Endothelial cell of umbilical vein (primary cell): Measurements from ENCODE around the gene TWIST1. TPM values are rescaled to one million over a fixed set of nuclear protein-coding genes. Genes with fewer than 3 reads are reported as not detected.

Experiments used
- BruUV-seq: library from RNA; stranded (reverse); fragments of 400-500 nt; replicated peaks from 2 replicates; lab custom pipeline; 2021; lab: Mats Ljungman, UMichigan
- CTCF ChIA-PET: fragments of 300-600, 350-600 bp; sonication (Branson Sonifier 250); formaldehyde crosslinking; loops from one replicate; lab custom pipeline; 2021; ENCODE audit warnings: antibody characterized with exemption, inconsistent platforms; lab: Charles Lee
- POLR2A ChIA-PET: fragments of 300-600, 350-600 bp; sonication (Branson Sonifier 250); formaldehyde crosslinking; loops from one replicate; lab custom pipeline; 2021; ENCODE audit warnings: antibody characterized with exemption, inconsistent platforms; lab: Charles Lee
- DNase-seq: peaks from one replicate; pipeline ENCODE4 v3.0.0-alpha.2; 2011; ENCODE audit warnings: low read depth, low spot score
- FAIRE-seq: peaks from 2 replicates; lab custom pipeline; 2011; peaks lifted over from hg19 to GRCh38; lab: Jason Lieb, UNC
- H2AFZ ChIP-seq: 2 replicates; pipeline ENCODE4 v1.6.0; 2012; ENCODE audit warnings: low read depth, low read length, control low read depth, inconsistent platforms
- H3K27ac ChIP-seq: 2 replicates; pipeline ENCODE4 v1.5.1; 2011; ENCODE audit warnings: low read depth, mild to moderate bottlenecking, control low read depth, low read length, moderate library complexity; ENCODE audit not compliant: insufficient read depth
- H3K27me3 ChIP-seq, 2 experiments: 2 replicates each; pipeline versions ENCODE4 v1.6.0 to v1.6.1; 2011; ENCODE audit warnings: low read length in 2 of 2, mixed read lengths in 1 of 2; ENCODE audit not compliant: control insufficient read depth in 2 of 2, insufficient read depth in 2 of 2
- H3K36me3 ChIP-seq, 2 experiments: 2 replicates in 1 of 2; 3 replicates in 1 of 2; pipeline ENCODE4 v1.5.1; 2011; ENCODE audit warnings: low read length in 2 of 2, mild to moderate bottlenecking in 1 of 2, moderate library complexity in 1 of 2; ENCODE audit not compliant: control insufficient read depth in 2 of 2, insufficient read depth in 2 of 2; ENCODE audit errors: extremely low read depth in 1 of 2
- H3K4me1 ChIP-seq: 3 replicates; pipeline ENCODE4 v1.5.1; 2011; ENCODE audit warnings: mild to moderate bottlenecking, low read length; ENCODE audit not compliant: control insufficient read depth, insufficient read depth; ENCODE audit errors: extremely low read depth
- H3K4me2 ChIP-seq: 2 replicates; pipeline ENCODE4 v1.6.1; 2011; ENCODE audit warnings: low read length, control low read depth, mixed read lengths; ENCODE audit not compliant: insufficient read depth
- H3K4me3 ChIP-seq, 3 experiments: fragments of 200-600 bp in 1 of 3; sonication (generic), shearing (Covaris generic) in 1 of 3; replicated peaks in 1 of 3; 2 replicates each; pipeline ENCODE4 v1.5.1; 2011 to 2016; ENCODE audit warnings: control low read depth in 3 of 3, low read length in 3 of 3, mild to moderate bottlenecking in 2 of 3, inconsistent platforms in 1 of 3, low read depth in 1 of 3, moderate library complexity in 1 of 3; ENCODE audit not compliant: insufficient read depth in 1 of 3
- H3K79me2 ChIP-seq: 2 replicates; pipeline ENCODE4 v1.6.0; 2012; ENCODE audit warnings: low read length, inconsistent platforms; ENCODE audit not compliant: control insufficient read depth, insufficient read depth
- H3K9ac ChIP-seq: replicated peaks from 2 replicates; pipeline ENCODE3; 2011; ENCODE audit warnings: low read length, control low read depth; ENCODE audit not compliant: insufficient read depth; ENCODE audit errors: extremely low read depth
- H3K9me1 ChIP-seq: replicated peaks from 3 replicates; pipeline ENCODE4 v1.6.0; 2011; ENCODE audit warnings: mild to moderate bottlenecking, low read length; ENCODE audit not compliant: control insufficient read depth, insufficient read depth; ENCODE audit errors: extremely low read depth
- H3K9me3 ChIP-seq: replicated peaks from 2 replicates; pipeline ENCODE4 v1.5.1; 2012; ENCODE audit warnings: low read length, inconsistent platforms; ENCODE audit not compliant: control insufficient read depth, insufficient read depth
- H4K20me1 ChIP-seq: replicated peaks from 2 replicates; pipeline ENCODE3; 2011; ENCODE audit warnings: mild to moderate bottlenecking, low read length; ENCODE audit not compliant: control insufficient read depth, insufficient read depth; ENCODE audit errors: extremely low read depth
- CTCF ChIP-seq, 2 donors: IDR thresholded peaks; 1 replicate in 1 of 2; 2 replicates in 1 of 2; pipeline ENCODE4 v1.5.1; 2011; ENCODE audit warnings: low read length in 2 of 2, mild to moderate bottlenecking in 2 of 2, moderate library complexity in 2 of 2, control low read depth in 1 of 2, inconsistent platforms in 1 of 2, low read depth in 1 of 2; ENCODE audit not compliant: insufficient read depth in 1 of 2; ENCODE audit errors: extremely low read depth in 1 of 2
- EZH2 ChIP-seq: IDR thresholded peaks from 2 replicates; pipeline ENCODE4 v1.6.1; 2012; ENCODE audit warnings: borderline replicate concordance, low read depth, mild to moderate bottlenecking, moderate library complexity, low read length, inconsistent platforms; ENCODE audit not compliant: severe bottlenecking
- FOS ChIP-seq: IDR thresholded peaks from 2 replicates; pipeline ENCODE4 v1.6.1; 2011; ENCODE audit warnings: mild to moderate bottlenecking, low read length, moderate library complexity, borderline replicate concordance; ENCODE audit not compliant: insufficient read depth
- GATA2 ChIP-seq: IDR thresholded peaks from 2 replicates; pipeline ENCODE4 v1.7.0; 2011; ENCODE audit warnings: low read depth, mild to moderate bottlenecking, moderate library complexity, mixed read lengths, low read length; ENCODE audit not compliant: insufficient read length, insufficient read depth
- JUN ChIP-seq: IDR thresholded peaks from 2 replicates; pipeline ENCODE4 v1.6.1; 2011; ENCODE audit warnings: borderline replicate concordance, low read depth; ENCODE audit not compliant: insufficient read length, insufficient read depth
- MAX ChIP-seq: IDR thresholded peaks from 2 replicates; pipeline ENCODE4 v1.6.1; 2011; ENCODE audit not compliant: insufficient read depth, insufficient read length
- MYC ChIP-seq: IDR thresholded peaks from one replicate; pipeline ENCODE4 v1.6.1; 2011; ENCODE audit warnings: mild to moderate bottlenecking, low read depth, low read length
- POLR2A ChIP-seq: IDR thresholded peaks from 2 replicates; pipeline ENCODE4 v1.6.1; 2012; ENCODE audit warnings: low read depth, mild to moderate bottlenecking, control low read depth, low read length
- POLR2AphosphoS5 ChIP-seq: IDR thresholded peaks from 2 replicates; pipeline ENCODE4 v1.6.1; 2012; ENCODE audit warnings: low read depth, mild to moderate bottlenecking, control low read depth, low read length, moderate library complexity; ENCODE audit not compliant: insufficient read depth
- dilution Hi-C: fragments of 300-500 bp; cut with MboI; formaldehyde crosslinking; loops from one replicate; pipeline ENCODE4 v1.15.0; 2019; ENCODE audit warnings: low sequenced_read_pairs; ENCODE audit not compliant: extremely low pct_ligation_motif_present
- intact Hi-C: fragments of 100-400 bp; cut with micrococcal nuclease; formaldehyde crosslinking; loops from one replicate; pipeline ENCODE4 v1.10.0; 2022
- polyA plus RNA-seq, 4 experiments: library from polyadenylated mRNA; depleted of rRNA in 3 of 4; stranded (reverse) in 3 of 4; unstranded in 1 of 4; fragments of >200 nt; gene quantifications; 2 replicates each; pipeline versions ENCODE4 v1.2.1 to v1.2.3, GENCODE V29; 2011 to 2012; ENCODE audit warnings: missing spikeins in 1 of 4
- total RNA-seq: library from RNA; stranded (reverse); gene quantifications from 2 replicates; pipeline ENCODE4 v1.2.3, GENCODE V29; 2021

TWIST1 gene
- total and polyA plus RNA-seq, 2 donors (not counting 3 experiments of a cell fraction or from before 2014, with no cell fraction given): not detected

- Histone ChIP-seq H3K9ac (no peak overlapping the region), H2AFZ (no peak overlapping the region), H3K36me3 (no peaks in the 10 kb centered on the region), H4K20me1 (no peaks in the 10 kb centered on the region), H3K9me3 (no peaks in the 10 kb centered on the region), H3K4me2 (no peak overlapping the region), H3K4me3 (no peak overlapping the region), H3K4me1 (peaks cover 13% of the 10 kb centered on the region), H3K27ac (no peak overlapping the region), H3K9me1 (no peaks in the 10 kb centered on the region), H3K27me3 (peaks cover 56 to 71% of the 10 kb centered on the region in 2 experiments), H3K79me2 (no peaks in the 10 kb centered on the region)
- FAIRE-seq (no peak), DNase-seq (no peak)
- TF ChIP-seq JUN: no peak
- TF ChIP-seq MAX: no peak
- no peak for TF ChIP-seq POLR2AphosphoS5
- no peak for TF ChIP-seq EZH2
- no peak for TF ChIP-seq POLR2A
- no peak for TF ChIP-seq FOS
- TF ChIP-seq CTCF (IDR thresholded peaks at IDR 0.05; ENCODE audit: extremely low read depth in 1 of 2, insufficient read depth in 1 of 2, low read depth in 1 of 2, low read length in 2 of 2): no peak
- TF ChIP-seq GATA2: no peak
- TF ChIP-seq MYC: no peak
- dilution Hi-C loops (no loop called here), intact Hi-C loops (loop anchor here (5.0 kb wide), 3 partner anchors 453 to 768 kb away; no protein-coding TSS in a partner anchor)
- BruUV-seq: no TSS peak
- POLR2A ChIA-PET: no interaction called here
- CTCF ChIA-PET: interaction anchor here (0.8 to 2.8 kb wide), 6 partner anchors 323 to 768 kb away, joined by 3 to 26 read pairs (median 4); no protein-coding TSS in a partner anchor
Measured at GRCh38 chr7:19119870-19120486, 2.5 kb upstream of the TWIST1 start.
